H9 (cell line): ENCODE data around the gene MRPL20. TPM values are rescaled to one million over a fixed set of nuclear protein-coding genes. Genes with fewer than 3 reads are reported as not detected.

Experiments used
- DNase-seq: peaks from one replicate; pipeline ENCODE4 v3.0.0-alpha.2; 2017
- H2AFZ ChIP-seq: one replicate; pipeline ENCODE4 v1.6.1; 2013; ENCODE audit warnings: mild to moderate bottlenecking, low read length, control low read depth, moderate library complexity
- H2AK5ac ChIP-seq: 2 replicates; pipeline ENCODE4 v1.6.1; 2013; ENCODE audit warnings: low read length, control low read depth, mixed read lengths; ENCODE audit not compliant: insufficient read length
- H2BK120ac ChIP-seq: one replicate; pipeline ENCODE4 v1.6.1; 2013; ENCODE audit warnings: low read depth, mild to moderate bottlenecking, low read length, control low read depth, inconsistent platforms; ENCODE audit not compliant: poor library complexity, severe bottlenecking
- H2BK12ac ChIP-seq: 2 replicates; pipeline ENCODE4 v1.6.1; 2013; ENCODE audit warnings: low read length, control low read depth, mixed read lengths, low read depth; ENCODE audit not compliant: insufficient read length
- H2BK15ac ChIP-seq: 2 replicates; pipeline ENCODE4 v1.6.1; 2013; ENCODE audit warnings: low read depth, low read length, control low read depth
- H2BK20ac ChIP-seq: one replicate; pipeline ENCODE4 v1.6.1; 2013; ENCODE audit warnings: low read depth, mild to moderate bottlenecking, low read length, control low read depth, inconsistent platforms; ENCODE audit not compliant: poor library complexity, severe bottlenecking
- H2BK5ac ChIP-seq: 2 replicates; pipeline ENCODE4 v1.6.1; 2013; ENCODE audit warnings: low read length, control low read depth, mixed read lengths; ENCODE audit not compliant: insufficient read length
- H3K14ac ChIP-seq: 2 replicates; pipeline ENCODE4 v1.6.1; 2013; ENCODE audit warnings: low read length, control low read depth; ENCODE audit not compliant: insufficient read depth
- H3K18ac ChIP-seq: 2 replicates; pipeline ENCODE4 v1.6.1; 2013; ENCODE audit warnings: low read depth, mild to moderate bottlenecking, mixed read lengths, low read length, control low read depth; ENCODE audit not compliant: insufficient read length
- H3K23ac ChIP-seq: 2 replicates; pipeline ENCODE4 v1.6.1; 2013; ENCODE audit warnings: low read length, control low read depth, mixed read lengths, low read depth; ENCODE audit not compliant: insufficient read length
- H3K23me2 ChIP-seq: 2 replicates; pipeline ENCODE4 v1.6.1; 2013; ENCODE audit warnings: low read depth, mild to moderate bottlenecking, mixed read lengths, low read length, control low read depth; ENCODE audit not compliant: insufficient read length, poor library complexity, severe bottlenecking
- H3K27ac ChIP-seq: 2 replicates; pipeline ENCODE4 v1.5.1; 2013; ENCODE audit warnings: low read length, control low read depth, mixed read lengths, low read depth; ENCODE audit not compliant: insufficient read length
- H3K27me3 ChIP-seq: 2 replicates; pipeline ENCODE4 v1.6.1; 2013; ENCODE audit warnings: low read length, control low read depth, inconsistent platforms; ENCODE audit not compliant: insufficient read depth
- H3K4ac ChIP-seq: 2 replicates; pipeline ENCODE4 v1.6.1; 2013; ENCODE audit warnings: low read depth, mild to moderate bottlenecking, control low read depth, inconsistent platforms, low read length, moderate library complexity
- H3K4me1 ChIP-seq: 2 replicates; pipeline ENCODE4 v1.6.1; 2013; ENCODE audit warnings: low read length, control low read depth, inconsistent platforms; ENCODE audit not compliant: insufficient read depth
- H3K4me2 ChIP-seq: 2 replicates; pipeline ENCODE4 v1.6.1; 2013; ENCODE audit warnings: low read length, control low read depth, mixed read lengths; ENCODE audit not compliant: insufficient read length, insufficient read depth
- H3K56ac ChIP-seq: 2 replicates; pipeline ENCODE4 v1.6.1; 2013; ENCODE audit warnings: low read depth, mild to moderate bottlenecking, mixed read lengths, low read length, control low read depth; ENCODE audit not compliant: insufficient read length
- H3K79me1 ChIP-seq: 2 replicates; pipeline ENCODE4 v1.6.1; 2013; ENCODE audit warnings: low read depth, mild to moderate bottlenecking, moderate library complexity, low read length, control low read depth, inconsistent platforms; ENCODE audit not compliant: insufficient read depth, poor library complexity, severe bottlenecking
- H3K79me2 ChIP-seq: 2 replicates; pipeline ENCODE4 v1.6.1; 2013; ENCODE audit warnings: low read length, control low read depth, inconsistent platforms; ENCODE audit not compliant: insufficient read depth
- H3K9ac ChIP-seq: 2 replicates; pipeline ENCODE4 v1.6.1; 2013; ENCODE audit warnings: low read length, control low read depth, mixed read lengths; ENCODE audit not compliant: insufficient read length; ENCODE audit errors: extremely low read depth
- H3K9me3 ChIP-seq: one replicate; pipeline ENCODE4 v1.6.1; 2013; ENCODE audit warnings: low read depth, low read length, inconsistent platforms; ENCODE audit not compliant: control insufficient read depth
- H3T11ph ChIP-seq: one replicate; pipeline ENCODE4 v1.6.1; 2013; ENCODE audit warnings: mild to moderate bottlenecking, low read length, control low read depth, inconsistent platforms
- H4K20me1 ChIP-seq: one replicate; pipeline ENCODE4 v1.6.1; 2013; ENCODE audit not compliant: control insufficient read depth, insufficient read length, insufficient read depth
- H4K5ac ChIP-seq: 2 replicates; pipeline ENCODE4 v1.6.1; 2013; ENCODE audit warnings: low read depth, mild to moderate bottlenecking, mixed read lengths, low read length, control low read depth; ENCODE audit not compliant: insufficient read length
- H4K8ac ChIP-seq: replicated peaks from 2 replicates; pipeline ENCODE4 v1.6.1; 2013; ENCODE audit warnings: low read length, control low read depth, mixed read lengths, low read depth; ENCODE audit not compliant: insufficient read length
- H4K91ac ChIP-seq: 2 replicates; pipeline ENCODE4 v1.6.1; 2013; ENCODE audit warnings: low read depth, mild to moderate bottlenecking, moderate library complexity, mixed read lengths, low read length, control low read depth; ENCODE audit not compliant: insufficient read length
- H3K27ac Mint-ChIP-seq, 3 experiments: 2 replicates in 2 of 3; 3 replicates in 1 of 3; pipeline ENCODE4 v1.8.0; 2020 to 2021; ENCODE audit warnings: mixed read lengths in 3 of 3, mild to moderate bottlenecking in 1 of 3, moderate library complexity in 1 of 3
- H3K27me3 Mint-ChIP-seq: 2 replicates; pipeline ENCODE4 v1.8.0; 2021; ENCODE audit warnings: low read depth, mild to moderate bottlenecking, moderate library complexity, mixed read lengths
- H3K36me3 Mint-ChIP-seq, 3 experiments: 2 replicates in 2 of 3; 3 replicates in 1 of 3; pipeline ENCODE4 v1.8.0; 2020 to 2021; ENCODE audit warnings: low read depth in 3 of 3, mixed read lengths in 3 of 3; ENCODE audit not compliant: insufficient read depth in 1 of 3
- H3K4me1 Mint-ChIP-seq, 2 experiments: 2 replicates each; pipeline ENCODE4 v1.8.0; 2020; ENCODE audit warnings: mixed read lengths in 2 of 2
- H3K4me3 Mint-ChIP-seq, 2 experiments: 2 replicates in 1 of 2; 3 replicates in 1 of 2; pipeline ENCODE4 v1.8.0; 2020 to 2021; ENCODE audit warnings: mild to moderate bottlenecking in 2 of 2, mixed read lengths in 2 of 2, moderate library complexity in 1 of 2
- H3K9me3 Mint-ChIP-seq, 2 experiments: 2 replicates in 1 of 2; 3 replicates in 1 of 2; pipeline ENCODE4 v1.8.0; 2020; ENCODE audit warnings: mild to moderate bottlenecking in 2 of 2, mixed read lengths in 2 of 2, moderate library complexity in 1 of 2
- CTCF ChIP-seq: fragments of 200-600 bp; sonication (generic); conservative IDR thresholded peaks from 3 replicates; pipeline ENCODE4 v1.8.0; 2021; ENCODE audit warnings: antibody characterized with exemption, mild to moderate bottlenecking
- WGBS: extraction: QIAGEN DNeasy Blood & Tissue Kit; methylation state at CpG from one replicate; pipeline ENCODE4 v1.1.7; 2013; ENCODE audit warnings: missing lambda C conversion rate, low lambda C conversion rate, mixed read lengths; ENCODE audit not compliant: insufficient read length; ENCODE audit errors: extremely low coverage; 5-methylcytosine and 5-hydroxymethylcytosine counted together
- total RNA-seq: library from RNA; stranded (reverse); gene quantifications from 2 replicates; pipeline ENCODE4 v1.2.1, GENCODE V29; 2021

The MRPL20 gene
- total RNA-seq, 1 experiment from 2014 or later = 162 TPM

GRCh38 chr1:1437033-1437903 is 30.2 kb upstream of the MRPL20 start:
- Histone ChIP-seq H3K4ac (no peak overlapping the region), H4K8ac (no peak overlapping the region), H3K27ac (no peak overlapping the region), H3T11ph (no peak overlapping the region), H2BK20ac (no peak overlapping the region), H3K23ac (no peak overlapping the region), H4K91ac (no peak overlapping the region), H3K23me2 (peaks cover 10% of the 10 kb centered on the region), H2BK12ac (no peak overlapping the region), H4K20me1 (no peaks in the 10 kb centered on the region), H2BK5ac (no peak overlapping the region), H3K14ac (no peak overlapping the region), H2AFZ (no peak overlapping the region), H3K4me2 (no peak overlapping the region), H3K56ac (no peak overlapping the region), H3K79me1 (no peaks in the 10 kb centered on the region), H4K5ac (no peak overlapping the region), H3K27me3 (no peaks in the 10 kb centered on the region), H3K9ac (no peak overlapping the region), H3K9me3 (no peaks in the 10 kb centered on the region), H2BK15ac (no peak overlapping the region), H3K79me2 (peaks cover 2% of the 10 kb centered on the region; the same call in 1 of the 2 replicates), H2BK120ac (no peak overlapping the region), H3K18ac (no peak overlapping the region), H2AK5ac (no peak overlapping the region), H3K4me1 (no peaks in the 10 kb centered on the region; the same call in 1 of the 2 replicates)
- H3K27ac Mint-ChIP-seq = no peak overlapping the region
- TF ChIP-seq CTCF = no peak
- no peaks in the 10 kb centered on the region for H3K27me3 Mint-ChIP-seq
- H3K4me3 Mint-ChIP-seq = peak overlapping the region in 1 of 2 experiments; percentile 78; a peak in 1 of 5 replicates
- no peaks in the 10 kb centered on the region for H3K9me3 Mint-ChIP-seq
- peaks cover 19 to 28% of the 10 kb centered on the region in 2 experiments for H3K4me1 Mint-ChIP-seq
- peaks cover 0 to 9% (median 3%) of the 10 kb centered on the region in 3 experiments; a peak in 4 of 7 replicates for H3K36me3 Mint-ChIP-seq
- no CpG with 5 or more reads among the region's 31 CpGs for WGBS
- no peak for DNase-seq
